Nephron progenitor cell (in vitro differentiated cells): ENCODE data around the gene GUCA1C.

ENCODE experiments used
- DNase-seq: peaks from one replicate; pipeline ENCODE4 v3.0.0; 2021
- H3K27ac Mint-ChIP-seq: 2 replicates; pipeline ENCODE4 v1.8.0; 2021; ENCODE audit warnings: mild to moderate bottlenecking, moderate library complexity, mixed read lengths
- H3K27me3 Mint-ChIP-seq: 2 replicates; pipeline ENCODE4 v1.8.0; 2021; ENCODE audit warnings: mild to moderate bottlenecking, low read depth, mixed read lengths; ENCODE audit not compliant: poor library complexity
- H3K36me3 Mint-ChIP-seq: 2 replicates; pipeline ENCODE4 v1.8.0; 2021; ENCODE audit warnings: low read depth, mixed read lengths
- H3K4me1 Mint-ChIP-seq: 2 replicates; pipeline ENCODE4 v1.8.0; 2021; ENCODE audit warnings: mixed read lengths
- H3K4me3 Mint-ChIP-seq: 2 replicates; pipeline ENCODE4 v1.8.0; 2021; ENCODE audit warnings: mild to moderate bottlenecking, moderate library complexity, mixed read lengths
- H3K9me3 Mint-ChIP-seq: 2 replicates; pipeline ENCODE4 v1.8.0; 2021; ENCODE audit warnings: mild to moderate bottlenecking, moderate library complexity, mixed read lengths
- TF ChIP-seq, protein P1 (sequence below): fragments of 200-600 bp; sonication (generic); IDR thresholded peaks from 2 replicates; pipeline ENCODE4 v1.5.0; 2021; ENCODE audit warnings: antibody characterized with exemption

The GUCA1C gene

DNA sequence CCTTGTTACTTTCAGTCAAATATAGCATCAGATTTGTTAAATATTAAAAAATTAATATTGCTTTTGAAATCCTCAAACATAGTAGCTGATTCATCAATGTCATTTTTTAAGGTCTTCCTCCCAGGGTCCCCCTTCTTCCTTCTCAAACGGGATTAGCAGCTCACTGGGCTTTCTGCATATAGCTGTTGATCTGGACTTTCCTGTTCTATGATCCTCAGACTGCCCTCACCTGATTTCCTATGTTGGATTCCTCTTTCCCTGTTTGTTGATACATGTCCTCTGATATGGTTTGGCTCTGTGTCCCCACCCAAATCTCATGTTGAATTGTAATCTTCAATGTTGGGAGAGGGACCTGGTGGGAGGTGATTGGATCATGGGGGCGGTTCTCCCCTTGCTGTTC lies 5.8 kb downstream of the GUCA1C start:
- no peaks in the 10 kb centered on the region for H3K9me3 Mint-ChIP-seq

GRCh38 chr3:108946292-108947285 lies 7.1 kb downstream of the GUCA1C start:
- no peak for DNase-seq
- H3K4me1 Mint-ChIP-seq: no peaks in the 10 kb centered on the region
- no peaks in the 10 kb centered on the region for H3K9me3 Mint-ChIP-seq
- peaks cover 3% of the 10 kb centered on the region for H3K27me3 Mint-ChIP-seq
- TF ChIP-seq, protein P1, sequence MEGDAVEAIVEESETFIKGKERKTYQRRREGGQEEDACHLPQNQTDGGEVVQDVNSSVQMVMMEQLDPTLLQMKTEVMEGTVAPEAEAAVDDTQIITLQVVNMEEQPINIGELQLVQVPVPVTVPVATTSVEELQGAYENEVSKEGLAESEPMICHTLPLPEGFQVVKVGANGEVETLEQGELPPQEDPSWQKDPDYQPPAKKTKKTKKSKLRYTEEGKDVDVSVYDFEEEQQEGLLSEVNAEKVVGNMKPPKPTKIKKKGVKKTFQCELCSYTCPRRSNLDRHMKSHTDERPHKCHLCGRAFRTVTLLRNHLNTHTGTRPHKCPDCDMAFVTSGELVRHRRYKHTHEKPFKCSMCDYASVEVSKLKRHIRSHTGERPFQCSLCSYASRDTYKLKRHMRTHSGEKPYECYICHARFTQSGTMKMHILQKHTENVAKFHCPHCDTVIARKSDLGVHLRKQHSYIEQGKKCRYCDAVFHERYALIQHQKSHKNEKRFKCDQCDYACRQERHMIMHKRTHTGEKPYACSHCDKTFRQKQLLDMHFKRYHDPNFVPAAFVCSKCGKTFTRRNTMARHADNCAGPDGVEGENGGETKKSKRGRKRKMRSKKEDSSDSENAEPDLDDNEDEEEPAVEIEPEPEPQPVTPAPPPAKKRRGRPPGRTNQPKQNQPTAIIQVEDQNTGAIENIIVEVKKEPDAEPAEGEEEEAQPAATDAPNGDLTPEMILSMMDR: no peak
- no peak overlapping the region for H3K4me3 Mint-ChIP-seq
- H3K36me3 Mint-ChIP-seq: no peaks in the 10 kb centered on the region
- H3K27ac Mint-ChIP-seq: no peak overlapping the region

More for the DNA sequence above, 5.8 kb downstream of the GUCA1C start:
- Mint-ChIP-seq H3K27ac (no peak overlapping the region), H3K36me3 (no peaks in the 10 kb centered on the region), H3K4me1 (no peaks in the 10 kb centered on the region), H3K4me3 (no peak overlapping the region), H3K27me3 (peaks cover 3% of the 10 kb centered on the region)
- TF ChIP-seq, protein P1: no peak
- no peak for DNase-seq

DNA sequence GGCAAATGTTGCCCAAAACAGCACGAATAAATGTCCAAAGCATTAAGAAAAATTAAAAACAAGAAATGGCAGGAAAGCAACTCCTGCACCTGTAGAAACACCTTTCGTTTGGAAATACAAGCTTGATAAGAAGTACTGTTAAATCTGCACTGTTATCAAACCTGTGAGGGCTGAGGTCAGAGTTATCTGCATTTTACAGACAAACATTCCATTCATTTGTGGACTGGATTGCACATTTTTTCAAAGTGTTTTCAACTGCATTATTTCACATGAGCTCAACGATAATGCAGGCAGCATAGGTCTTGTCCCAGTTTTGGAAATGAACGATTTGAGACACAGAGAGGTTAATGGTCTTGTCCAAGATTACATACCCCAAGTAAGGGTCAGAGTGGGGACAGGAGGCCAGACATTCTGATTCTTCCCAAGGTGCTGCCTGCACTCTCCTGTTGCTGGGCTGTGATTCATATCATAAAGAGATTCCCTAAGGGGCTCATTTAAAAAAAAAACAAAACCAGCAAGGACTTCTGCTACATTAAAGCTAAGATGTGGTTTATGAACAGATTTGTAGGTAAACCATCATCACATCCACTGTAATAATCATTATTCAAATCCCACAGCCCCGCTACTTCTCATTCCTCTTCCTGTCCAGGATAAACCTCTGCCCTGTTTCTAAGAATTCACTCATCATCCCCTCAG lies 13.0 kb downstream of the GUCA1C start:
- Mint-ChIP-seq H3K36me3 (no peaks in the 10 kb centered on the region), H3K27ac (no peak overlapping the region), H3K4me1 (no peaks in the 10 kb centered on the region), H3K27me3 (no peaks in the 10 kb centered on the region), H3K9me3 (no peaks in the 10 kb centered on the region), H3K4me3 (no peak overlapping the region)
- TF ChIP-seq, protein P1: no peak
- no peak for DNase-seq

- no peak for DNase-seq
- Mint-ChIP-seq H3K4me3 (no peak overlapping the region), H3K9me3 (no peaks in the 10 kb centered on the region), H3K36me3 (no peaks in the 10 kb centered on the region), H3K27me3 (no peaks in the 10 kb centered on the region), H3K4me1 (no peaks in the 10 kb centered on the region), H3K27ac (no peak overlapping the region)
- TF ChIP-seq, protein P1: no peak
Measured at GRCh38 chr3:108940166-108940565, 13.5 kb downstream of the GUCA1C start.

DNA sequence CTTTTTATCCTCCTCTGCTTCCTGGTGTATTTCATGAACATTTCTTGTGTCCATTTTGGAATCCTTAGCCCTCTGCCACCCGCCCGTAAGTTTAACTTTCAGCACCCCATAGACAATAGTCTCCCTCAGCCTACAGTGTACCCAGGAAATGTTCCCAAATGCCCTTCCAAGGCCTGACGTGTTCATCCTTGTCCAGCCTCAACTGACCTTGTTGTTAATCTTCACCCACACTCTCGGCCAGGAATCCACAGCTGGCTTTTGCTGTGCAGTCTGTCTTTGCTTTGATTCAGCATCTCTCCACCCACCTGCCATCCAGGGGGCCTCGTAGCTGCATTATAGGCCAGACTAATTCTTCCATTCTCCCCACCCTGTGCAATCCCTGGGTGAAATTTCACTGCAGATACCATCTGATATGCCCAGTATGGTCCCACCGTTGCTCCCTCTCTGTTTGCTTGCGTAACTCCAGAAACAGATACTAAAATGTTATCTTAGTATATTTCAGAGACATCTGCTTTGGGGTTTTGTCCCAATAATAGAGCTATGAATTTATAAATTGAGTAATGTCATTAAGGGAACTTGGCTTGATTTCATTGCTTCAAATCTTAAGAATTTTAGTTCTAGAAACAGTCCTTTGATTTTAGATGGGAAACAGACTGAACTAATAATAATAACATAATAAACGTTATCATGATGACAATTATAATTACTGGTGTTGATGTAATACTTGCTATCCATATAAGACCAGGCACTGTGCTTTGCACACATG lies 16.6 kb downstream of the GUCA1C start:
- no peak for DNase-seq
- H3K9me3 Mint-ChIP-seq: peaks cover 3% of the 10 kb centered on the region
- H3K4me1 Mint-ChIP-seq: no peaks in the 10 kb centered on the region
- TF ChIP-seq, protein P1: no peak
- H3K36me3 Mint-ChIP-seq: no peaks in the 10 kb centered on the region
- no peaks in the 10 kb centered on the region for H3K27me3 Mint-ChIP-seq
- H3K4me3 Mint-ChIP-seq: no peak overlapping the region
- no peak overlapping the region for H3K27ac Mint-ChIP-seq
